ENCODE measurements around the gene MIEF2.
"Not testable (repeated sequence)": the region's sequence is repeated elsewhere in the genome, so short reads cannot be mapped to it uniquely, and the experiment has no call there.

The MIEF2 gene, protein sequence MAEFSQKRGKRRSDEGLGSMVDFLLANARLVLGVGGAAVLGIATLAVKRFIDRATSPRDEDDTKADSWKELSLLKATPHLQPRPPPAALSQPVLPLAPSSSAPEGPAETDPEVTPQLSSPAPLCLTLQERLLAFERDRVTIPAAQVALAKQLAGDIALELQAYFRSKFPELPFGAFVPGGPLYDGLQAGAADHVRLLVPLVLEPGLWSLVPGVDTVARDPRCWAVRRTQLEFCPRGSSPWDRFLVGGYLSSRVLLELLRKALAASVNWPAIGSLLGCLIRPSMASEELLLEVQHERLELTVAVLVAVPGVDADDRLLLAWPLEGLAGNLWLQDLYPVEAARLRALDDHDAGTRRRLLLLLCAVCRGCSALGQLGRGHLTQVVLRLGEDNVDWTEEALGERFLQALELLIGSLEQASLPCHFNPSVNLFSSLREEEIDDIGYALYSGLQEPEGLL

DNA sequence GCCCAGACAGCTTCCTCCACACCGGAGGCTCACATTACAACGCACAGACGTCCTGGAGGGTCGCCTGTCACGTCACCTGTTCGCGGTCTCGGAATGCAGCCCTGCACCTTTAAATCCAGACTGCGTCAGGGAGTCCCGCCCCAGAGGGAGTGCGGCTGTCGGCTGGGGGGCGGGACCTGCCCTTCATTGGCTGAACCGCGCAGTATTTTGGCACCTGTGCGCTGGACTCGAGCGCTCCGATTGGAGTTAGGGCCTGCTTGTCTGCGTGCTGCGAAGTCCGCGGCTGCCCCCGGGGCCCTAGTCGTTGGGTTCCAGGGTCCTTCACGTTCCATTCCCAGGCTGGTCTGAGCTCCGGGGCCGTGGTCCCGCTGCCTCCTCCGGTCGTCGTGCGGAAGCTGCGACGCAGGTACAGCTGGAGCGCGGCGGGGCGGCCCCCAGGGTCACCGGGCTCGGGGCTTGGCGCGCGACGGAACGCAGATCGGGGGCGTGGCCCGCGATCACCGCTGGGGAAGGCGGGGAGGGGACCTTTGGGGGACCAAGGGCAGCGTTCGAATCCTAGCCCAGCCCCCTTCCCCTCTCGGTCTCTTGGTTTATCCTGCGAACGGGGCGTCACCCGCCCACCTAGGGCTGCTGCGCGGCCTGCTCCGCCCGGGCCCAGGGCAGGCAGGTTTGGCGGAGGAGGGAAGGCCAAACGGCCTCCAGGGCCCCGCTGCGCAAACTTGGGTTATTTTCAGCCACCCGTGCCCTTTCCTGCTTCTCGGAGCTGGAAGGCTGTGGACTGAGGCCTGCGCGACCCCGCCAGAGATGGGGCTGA is at the start of gene MIEF2:
Gene MIEF2 (plus strand): TSS at position 331 of the 814 bp plus-strand sequence. CDS start 2,059 bp downstream, outside the sequence.
- DNase-seq (ENCODE audit: low read depth): peak; percentile 71

DNA sequence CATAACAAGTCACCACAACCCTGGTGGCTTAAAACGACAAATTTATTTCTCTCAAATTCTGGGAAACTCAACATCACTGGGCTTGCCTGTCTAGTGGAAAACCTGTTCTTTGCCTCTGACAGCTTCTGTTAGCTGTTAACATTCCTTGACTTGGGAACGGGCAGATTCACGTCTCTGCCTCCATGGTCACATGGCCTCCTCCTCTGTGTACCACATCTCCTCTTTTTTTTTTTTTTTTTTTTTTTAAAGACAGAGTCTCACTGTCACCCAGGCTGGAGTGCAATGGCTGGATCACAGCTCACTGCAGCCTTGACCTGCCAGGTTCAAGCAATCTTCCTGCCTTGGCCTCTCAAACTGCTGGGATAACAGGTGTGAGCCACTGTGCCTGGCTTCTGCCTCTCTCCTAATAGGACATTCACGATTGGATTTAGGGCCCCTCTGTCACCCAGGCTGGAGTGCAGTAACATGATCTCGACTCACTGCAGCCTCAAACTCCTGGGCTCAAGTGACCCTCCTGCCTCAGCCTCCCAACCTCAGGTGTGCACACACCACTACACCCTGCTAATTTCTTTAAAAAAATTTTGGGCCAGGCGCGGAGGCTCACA is 46.7 kb upstream of the MIEF2 start:
- DNase-seq (ENCODE audit: low read depth): no peak

DNA sequence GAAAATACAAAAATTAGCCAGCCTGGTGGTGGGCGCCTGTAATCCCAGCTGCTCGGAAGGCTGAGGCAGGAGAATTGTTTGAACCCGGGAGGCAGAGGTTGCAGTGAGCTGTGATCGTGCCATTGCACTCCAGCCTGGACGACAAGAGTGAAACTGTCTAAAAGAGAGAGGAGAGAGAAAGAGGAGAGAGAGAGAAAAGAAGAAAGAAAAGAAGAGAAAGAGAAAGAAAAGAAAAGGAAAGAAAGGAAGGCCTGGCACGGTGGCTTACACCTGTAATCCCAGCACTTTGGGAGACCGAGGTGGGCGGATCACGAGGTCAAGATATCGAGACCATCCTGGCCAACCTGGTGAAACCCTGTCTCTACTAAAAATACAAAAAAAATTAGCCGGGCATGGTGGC is 43.6 kb upstream of the MIEF2 start:
- DNase-seq (ENCODE audit: low read depth): not testable (repeated sequence)

DNA sequence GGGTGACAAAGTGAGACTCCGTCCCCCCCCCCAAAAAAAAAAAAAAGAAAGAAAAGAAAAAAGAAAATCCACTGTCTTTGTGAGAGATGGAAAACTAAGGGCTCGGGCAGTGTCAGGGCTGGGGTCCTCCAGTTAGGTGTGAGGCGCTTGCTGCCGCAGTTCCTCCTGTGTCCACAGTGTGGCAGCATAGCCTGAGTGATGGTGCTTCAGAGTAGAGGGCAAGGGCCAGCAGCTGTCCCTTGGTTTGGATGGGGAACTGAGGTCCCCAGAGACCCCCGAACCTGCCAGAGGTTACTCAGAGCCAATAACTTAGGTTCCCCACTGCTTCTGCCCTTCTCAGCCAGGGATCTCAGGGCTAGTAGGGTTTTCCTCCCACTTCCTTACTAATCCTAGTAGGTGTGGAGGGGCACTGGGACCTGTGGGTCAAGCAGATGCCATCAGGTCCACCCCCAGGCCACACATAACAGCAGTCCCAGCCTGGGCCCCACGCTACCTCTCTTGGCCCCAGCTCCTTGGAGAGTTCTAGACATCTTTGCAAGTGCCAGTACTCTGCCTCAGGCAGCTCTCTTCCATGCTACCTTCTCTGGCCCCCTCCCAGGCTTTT is 42.9 kb upstream of the MIEF2 start:
- peak; percentile 41 for DNase-seq (ENCODE audit: low read depth)

DNA sequence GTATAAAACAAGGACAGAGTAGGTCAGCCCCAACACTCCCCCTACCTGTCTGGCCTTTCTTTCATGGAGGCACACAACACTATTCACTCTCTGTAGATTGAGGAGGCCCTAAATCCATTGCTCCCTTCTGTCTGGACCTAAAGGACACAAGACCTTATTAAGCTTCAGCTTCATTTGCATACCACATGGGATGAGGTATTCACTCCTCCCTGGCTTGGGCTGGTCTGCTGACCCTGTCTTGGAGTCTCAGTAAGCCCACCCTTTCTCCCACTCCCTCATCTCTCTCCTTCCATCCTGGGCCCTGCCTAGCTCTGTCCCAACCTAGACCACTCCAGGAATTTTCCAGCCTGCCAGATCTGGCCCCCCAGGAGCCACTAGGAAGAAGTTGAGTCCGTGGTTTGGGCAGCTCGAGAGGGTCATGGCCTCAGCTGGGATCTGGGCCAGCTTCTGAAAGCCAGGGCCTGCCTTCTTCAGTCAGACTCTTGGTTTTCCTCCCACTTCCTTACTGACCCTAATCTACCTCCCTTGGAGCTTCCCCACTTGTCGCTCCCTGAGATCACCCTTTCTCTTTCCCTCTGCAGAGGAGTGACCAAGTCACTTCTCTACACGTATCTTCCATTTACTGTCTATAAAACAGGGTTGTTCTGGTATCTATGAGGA is 41.6 kb upstream of the MIEF2 start:
- no peak for DNase-seq (ENCODE audit: low read depth)

DNA sequence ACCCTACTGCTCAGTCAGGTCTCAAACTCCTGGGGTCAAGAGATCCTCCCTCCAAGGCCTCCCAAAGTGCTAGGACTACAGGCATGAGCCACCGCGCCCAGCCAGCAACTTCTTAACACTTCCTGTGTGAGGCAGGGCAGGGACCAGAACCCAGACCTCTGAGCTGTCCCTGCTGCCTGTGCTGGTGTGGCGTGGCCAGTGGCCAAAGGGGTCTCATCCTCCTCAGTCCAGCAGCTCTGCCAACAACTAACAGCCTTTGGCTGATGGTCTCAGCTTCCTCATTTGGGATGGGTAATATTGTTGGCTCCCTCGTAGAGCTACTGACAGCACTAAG is 36.4 kb upstream of the MIEF2 start:
- DNase-seq (ENCODE audit: low read depth): no peak

DNA sequence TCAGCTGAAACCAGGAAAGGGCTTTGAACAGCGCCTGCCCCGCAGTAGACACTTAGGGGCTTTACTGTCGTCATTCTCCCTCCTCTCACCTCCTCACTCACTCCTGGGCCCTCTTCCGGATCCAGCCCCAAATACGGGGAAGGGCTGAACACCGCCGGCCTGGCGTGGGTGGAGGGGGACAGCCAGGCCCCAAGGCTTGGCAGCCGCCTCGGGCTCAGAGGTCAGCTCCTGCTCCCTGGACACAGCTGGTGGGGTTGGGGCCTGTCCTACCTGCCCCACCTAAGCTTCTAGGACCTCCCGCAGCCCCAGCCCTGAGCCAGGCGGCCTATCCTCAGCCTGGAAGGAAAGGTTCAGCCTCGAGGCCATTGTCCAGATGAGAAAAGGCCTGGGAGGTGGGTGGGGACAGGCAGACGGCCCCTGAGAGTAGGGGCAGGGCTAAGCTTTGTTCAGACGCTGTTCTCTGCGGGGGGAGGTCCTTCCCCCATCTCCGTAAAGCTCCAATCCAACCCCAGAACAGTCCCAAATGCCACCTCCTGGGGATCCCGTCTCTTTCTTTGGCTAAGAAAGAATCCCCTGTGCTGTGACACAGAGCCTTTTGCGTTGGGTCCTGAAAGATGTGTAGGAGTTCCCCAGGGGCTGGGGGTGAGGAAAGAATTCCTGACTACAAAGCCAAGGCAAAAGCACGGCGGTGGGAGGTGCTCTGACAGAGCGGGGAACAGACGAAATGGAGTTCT is 35.9 kb upstream of the MIEF2 start:
- no peak for DNase-seq (ENCODE audit: low read depth)

DNA sequence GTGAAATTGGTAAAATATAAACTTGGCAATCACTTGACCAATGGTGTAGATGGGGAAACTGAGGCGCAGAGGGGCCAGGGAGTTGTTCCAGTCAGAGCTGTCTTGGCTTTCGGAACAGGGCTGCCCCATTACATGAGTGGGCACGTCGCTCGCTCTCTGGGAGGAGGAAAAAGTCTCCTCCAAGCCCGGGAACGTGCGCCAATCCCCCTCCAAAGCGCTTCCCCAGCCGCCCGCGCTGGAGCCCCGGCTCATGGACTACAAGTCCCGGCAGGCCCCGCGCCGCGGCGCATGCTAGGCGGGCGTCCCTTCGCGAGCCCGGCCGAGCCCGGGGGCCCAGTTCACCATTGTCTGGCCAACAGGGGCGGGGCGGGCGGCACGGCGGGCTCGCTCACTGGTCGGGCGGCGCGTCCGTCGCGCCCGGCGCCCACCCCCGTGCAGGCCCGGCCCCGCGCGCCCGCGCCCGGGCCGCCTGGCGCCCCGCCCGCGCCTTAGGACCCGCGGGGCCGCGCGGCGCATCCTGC is 35.3 kb upstream of the MIEF2 start, which contains the start of gene LLGL1:
Gene LLGL1 (plus strand): TSS at position 515 of the 521 bp plus-strand sequence. CDS start 48 bp downstream, outside the sequence.
- peak; percentile 92 for DNase-seq (ENCODE audit: low read depth)

DNA sequence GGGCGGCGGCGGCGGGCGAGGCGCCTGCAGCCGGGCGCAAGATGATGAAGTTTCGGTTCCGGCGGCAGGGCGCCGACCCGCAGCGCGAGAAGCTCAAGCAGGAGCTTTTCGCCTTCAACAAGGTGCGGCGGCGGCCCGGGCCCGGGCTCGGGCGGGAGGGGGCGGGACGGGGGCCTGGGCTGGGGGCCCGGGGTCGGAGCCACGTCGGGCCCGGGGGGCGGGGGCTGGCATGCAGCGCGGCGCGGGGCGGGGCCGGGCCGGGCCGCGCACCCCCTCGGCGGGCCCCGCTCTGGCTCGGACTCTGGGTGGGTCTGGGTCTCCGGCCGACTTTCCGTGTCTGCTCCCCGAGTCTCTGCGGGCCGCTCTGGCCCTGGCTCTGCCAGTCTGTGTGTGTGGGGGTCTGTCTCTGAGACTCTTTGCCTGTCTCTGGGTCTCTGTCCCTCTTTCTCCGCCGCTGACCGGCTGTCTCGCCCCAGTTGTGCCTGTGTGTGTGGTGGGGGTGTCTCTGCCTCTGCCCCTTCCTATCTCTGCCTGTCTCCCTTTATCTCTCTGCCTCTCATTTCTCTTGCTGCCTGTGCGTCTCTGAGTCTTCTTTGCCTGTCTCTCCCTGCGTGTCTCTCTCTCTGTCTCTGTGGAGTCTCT is 34.7 kb upstream of the MIEF2 start:
- DNase-seq (ENCODE audit: low read depth): no peak

DNA sequence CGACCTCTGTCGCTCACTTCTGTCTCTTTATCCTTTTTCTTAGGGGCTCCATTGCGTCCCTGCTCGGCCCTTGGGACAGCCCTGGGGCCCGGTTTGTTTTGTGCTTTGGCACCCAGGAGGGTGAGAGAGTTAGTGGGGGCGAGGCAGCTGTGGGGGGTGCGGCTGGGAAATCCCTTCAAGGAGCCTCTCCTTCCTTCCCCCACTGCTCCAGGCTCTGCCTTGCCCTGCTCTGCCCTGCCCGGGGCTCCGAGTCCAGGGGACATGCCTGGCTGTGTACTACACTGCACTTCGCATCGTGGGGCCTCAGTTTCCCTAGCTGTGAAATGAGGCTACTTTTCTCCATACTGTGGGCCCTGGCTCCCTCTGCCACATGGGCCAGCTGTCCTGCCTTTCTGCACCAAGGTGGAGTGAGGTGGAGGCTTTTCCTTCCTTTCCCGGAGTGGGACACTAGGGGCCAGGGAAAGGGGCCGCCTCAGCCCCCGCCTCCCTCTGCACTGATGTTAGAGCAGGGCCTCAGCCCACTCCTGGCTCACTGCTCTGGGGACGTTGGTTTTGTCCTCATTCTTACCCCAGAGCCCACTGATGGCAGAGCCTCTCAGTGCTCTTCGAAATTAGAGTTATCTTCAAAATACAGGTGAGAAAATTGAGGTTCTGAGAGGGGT is 34.0 kb upstream of the MIEF2 start:
- no peak for DNase-seq (ENCODE audit: low read depth)

DNA sequence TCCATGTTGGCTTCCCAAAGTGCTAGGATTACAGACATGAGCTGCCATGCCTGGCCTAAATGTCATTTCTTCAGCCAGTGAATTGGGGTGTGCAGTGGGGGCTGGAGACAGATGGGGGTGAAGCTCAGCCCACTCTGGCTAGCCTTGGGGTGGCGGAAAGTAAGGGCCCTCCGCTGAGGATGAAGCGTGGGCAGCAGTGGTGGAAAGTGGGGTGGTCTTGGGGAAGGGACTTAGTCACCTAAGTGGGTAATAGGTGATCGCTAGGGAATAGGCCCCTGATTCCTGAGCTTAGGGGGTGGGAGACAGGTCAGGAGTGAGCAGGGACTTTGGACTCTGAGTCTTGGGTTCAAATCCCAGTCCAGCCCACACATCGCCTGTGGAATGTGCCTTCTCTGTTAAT is 32.8 kb upstream of the MIEF2 start:
- no peak for DNase-seq (ENCODE audit: low read depth)

DNA sequence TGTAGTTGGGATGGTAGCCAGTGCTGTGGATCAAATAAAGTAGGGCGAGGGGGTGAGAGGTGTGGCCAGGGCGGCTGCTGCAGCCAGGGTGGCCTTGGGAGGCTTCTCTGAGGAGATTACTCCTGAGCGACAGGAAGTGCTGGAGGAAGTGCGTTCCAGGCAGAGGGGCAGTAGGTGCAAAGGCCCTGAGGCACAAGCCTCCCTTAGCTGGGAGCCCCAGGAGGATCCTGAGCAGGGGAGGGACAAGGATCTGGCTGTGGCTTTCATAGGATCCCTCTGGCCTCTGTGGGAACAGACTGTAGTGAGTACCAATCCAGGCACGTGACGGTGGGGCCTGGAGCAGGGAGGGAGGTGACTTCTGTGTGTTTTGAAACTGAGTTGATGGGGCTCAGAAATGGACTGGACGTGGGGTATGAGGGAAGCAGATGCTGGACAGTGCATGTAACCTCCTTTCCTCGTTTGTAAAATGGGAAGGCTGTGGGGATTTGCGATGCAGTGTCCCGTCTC is 32.2 kb upstream of the MIEF2 start:
- DNase-seq (ENCODE audit: low read depth): no peak

DNA sequence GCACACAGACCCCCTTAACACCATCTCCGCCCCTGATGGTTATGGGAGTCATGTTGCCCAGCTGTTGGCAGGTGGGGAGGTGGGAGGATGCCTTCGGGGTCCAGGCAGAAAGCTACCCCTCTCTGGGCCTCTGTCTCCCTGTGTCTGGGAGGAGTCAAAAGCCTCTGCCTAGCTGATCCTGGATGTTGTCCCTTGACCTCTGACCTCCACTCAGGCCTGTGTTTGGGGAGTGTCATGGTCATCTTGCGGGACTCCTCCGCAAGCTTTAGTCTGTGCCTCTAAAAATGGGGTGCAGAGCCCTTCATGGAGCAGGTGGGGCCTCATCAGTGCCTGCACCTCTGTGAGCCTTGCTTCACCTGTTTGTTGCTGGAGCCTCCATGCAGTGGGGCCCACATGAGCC is 31.2 kb upstream of the MIEF2 start:
- no peak for DNase-seq (ENCODE audit: low read depth)

DNA sequence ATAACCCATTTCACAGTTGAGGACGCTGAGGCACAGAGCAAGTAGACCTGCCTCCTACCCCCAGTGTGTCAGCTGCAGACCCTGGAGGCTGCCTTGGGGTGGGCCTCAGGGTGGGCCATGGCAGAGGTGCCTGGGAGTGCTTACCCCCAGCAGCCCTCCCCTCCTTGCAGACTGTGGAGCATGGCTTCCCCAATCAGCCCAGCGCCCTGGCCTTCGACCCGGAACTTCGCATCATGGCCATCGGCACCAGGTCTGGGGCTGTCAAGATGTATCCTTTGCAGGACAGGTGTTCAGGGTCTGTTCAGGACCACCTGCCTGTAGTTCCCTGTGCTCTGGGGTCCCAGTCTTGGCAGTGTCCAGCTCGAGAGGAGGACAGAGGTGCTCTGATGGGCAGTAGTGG is 30.7 kb upstream of the MIEF2 start:
- no peak for DNase-seq (ENCODE audit: low read depth)

DNA sequence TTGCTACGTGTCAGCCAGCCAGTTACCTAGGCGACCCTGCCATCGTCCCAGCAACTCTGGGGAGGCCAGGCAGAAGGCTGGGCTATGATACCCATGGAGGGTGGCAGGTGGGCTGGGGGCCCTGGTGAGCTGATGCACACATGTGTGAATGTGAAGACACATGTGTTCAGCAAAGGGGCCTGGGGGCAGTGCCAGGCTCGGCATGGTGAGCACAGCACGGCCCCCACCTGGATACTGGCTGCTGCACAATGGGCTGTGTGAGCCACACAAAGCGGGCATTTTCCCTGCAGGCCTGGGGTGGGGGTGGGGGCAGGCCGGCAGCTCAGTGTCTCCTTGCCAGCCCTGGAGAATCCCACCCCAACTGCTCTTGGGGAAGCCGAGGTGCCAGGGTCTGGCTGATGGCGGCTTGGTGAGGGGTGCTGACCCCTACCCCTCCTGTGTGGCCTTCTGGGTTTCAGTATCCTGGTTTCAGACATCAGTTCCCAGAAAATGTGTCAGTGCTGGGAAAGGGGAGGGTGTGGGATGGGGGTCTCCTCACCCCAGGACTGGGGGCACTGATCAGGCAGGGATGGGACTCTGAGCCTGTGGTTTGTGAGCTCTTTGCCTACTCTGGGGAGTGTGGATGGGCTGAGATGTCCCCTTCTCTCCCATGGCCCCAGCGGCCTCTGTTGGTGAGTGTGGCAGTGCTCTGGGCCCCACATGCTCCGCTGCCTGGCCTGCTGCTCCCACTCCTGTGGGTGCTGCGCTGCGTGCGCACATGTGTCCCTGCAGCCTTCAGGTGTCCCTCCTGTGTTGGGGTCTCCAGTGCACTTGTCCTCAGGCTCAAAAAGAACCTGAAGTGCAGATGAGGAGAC is 29.9 kb upstream of the MIEF2 start:
- no peak for DNase-seq (ENCODE audit: low read depth)

DNA sequence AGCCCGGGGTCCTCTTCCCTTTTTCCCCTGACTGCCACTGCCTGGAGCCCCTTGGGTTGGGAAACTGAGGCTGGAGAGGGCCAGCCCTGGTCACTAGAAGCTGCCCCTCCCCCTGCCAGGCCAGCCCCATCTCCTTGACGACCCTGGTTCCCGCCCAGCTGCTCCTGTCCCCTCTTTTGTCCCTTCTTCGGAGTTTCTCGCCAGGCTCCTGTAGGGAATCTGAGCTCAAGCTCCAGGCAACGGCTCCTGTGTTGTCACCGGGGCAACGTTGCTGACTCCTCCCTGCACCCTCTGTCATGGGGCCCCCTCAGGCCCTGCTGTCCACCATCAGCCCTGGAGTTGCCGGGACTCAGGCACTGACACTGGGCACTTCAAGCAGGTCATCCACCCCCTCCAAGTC is 29.3 kb upstream of the MIEF2 start:
- DNase-seq (ENCODE audit: low read depth): no peak

DNA sequence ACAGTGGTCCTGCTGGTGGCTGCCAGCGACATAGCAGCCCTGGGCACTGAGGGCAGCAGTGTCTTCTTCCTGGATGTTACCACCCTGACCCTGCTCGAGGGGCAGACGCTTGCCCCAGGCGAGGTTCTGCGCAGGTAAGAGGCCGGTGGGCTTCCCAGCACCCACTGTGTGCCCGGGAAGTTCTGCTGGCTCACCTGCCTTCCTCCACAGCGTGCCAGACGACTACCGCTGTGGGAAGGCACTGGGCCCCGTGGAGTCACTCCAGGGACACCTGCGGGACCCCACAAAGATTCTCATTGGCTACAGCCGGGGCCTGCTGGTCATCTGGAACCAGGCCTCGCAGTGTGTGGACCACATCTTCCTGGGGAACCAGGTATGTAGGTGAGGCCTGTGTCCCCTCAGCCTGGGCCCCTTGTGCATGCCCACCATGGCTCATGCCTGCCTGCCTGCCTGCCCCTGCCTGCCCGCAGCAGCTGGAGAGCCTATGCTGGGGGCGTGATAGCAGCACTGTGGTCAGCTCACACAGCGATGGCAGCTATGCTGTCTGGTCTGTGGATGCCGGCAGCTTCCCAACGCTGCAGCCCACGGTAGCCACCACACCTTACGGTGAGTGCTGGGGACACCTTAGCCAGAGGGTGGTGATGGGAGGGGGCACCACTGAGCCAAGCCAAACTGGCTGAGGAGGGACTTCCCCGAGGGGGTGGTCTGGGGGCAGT is 26.5 kb upstream of the MIEF2 start:
- no peak for DNase-seq (ENCODE audit: low read depth)

DNA sequence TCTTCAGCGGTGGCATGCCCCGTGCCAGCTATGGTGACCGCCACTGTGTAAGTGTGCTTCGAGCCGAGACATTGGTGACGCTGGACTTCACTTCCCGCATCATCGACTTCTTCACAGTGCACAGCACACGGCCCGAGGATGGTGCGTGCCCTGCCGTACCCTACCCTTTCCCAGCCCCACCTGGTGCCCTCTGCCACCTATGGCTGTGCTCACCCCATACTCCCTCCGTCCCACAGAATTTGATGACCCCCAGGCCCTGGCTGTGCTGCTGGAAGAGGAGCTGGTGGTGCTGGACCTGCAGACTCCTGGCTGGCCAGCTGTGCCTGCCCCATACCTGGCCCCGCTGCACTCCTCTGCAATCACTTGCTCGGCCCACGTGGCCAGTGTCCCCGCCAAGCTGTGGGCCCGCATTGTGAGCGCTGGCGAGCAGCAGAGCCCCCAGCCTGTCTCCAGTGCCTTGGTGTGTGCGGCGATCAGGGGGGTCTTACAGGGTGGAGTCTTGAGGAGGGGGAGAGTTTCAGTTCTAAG is 25.5 kb upstream of the MIEF2 start:
- no peak for DNase-seq (ENCODE audit: low read depth)

Data from stimulated activated CD8-positive, alpha-beta memory T cell treated with anti-CD3 and anti-CD28 coated beads, Interleukin-15, amount 100 ng/mL, for 24 hours (primary cell).